HG03575 (cell line): ENCODE data around the gene TUBA1C.

Source experiments
- ATAC-seq: cut with Tn5 transposase; IDR thresholded peaks from one replicate; pipeline ENCODE4 v1.9.1; 2021; ENCODE audit not compliant: unreplicated experiment, insufficient number of reproducible peaks, low FRiP score; ENCODE audit errors: extremely low read depth

TUBA1C gene

DNA sequence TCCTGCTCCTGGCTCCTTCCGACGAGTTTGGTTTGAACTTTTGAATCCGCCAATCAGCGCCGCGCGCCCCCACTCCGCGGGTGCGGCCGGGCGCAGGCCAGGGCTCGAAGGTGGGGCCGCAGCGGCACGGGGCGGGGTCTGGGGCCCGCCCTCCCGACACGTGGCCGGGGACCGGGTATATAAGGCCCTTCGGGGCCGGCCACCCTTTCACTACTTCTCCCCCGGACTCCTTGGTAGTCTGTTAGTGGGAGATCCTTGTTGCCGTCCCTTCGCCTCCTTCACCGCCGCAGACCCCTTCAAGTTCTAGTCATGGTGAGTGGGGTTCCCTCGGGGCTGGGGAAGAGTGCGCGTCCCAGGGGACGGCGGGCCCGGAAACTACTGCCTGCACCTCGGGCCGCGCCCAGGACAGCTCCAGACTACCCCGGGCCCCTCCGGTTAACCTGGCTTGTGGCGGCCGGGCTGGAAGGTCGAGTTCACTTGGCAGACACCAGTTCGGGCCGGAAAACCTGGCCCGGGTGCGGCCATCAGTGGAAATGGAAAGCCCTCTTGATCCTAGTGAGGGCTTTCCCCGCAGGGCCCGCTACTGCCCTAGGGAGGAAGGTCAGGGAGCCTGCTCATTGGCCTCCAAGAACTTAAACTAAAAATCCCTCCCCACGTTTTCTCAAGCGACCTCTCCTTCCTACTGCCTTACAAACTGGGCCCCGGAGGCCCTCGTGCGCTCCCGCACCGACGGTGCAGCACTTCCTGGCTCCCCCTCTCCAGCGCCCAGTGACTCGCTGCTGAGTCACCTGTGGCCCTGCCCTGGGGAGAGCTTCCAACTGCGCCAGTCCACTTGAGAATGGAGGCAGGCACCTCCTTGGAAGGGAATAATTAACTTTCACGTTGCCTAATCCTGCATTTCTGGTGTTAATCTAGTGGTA lies at the start of gene TUBA1C:
Gene TUBA1C, plus strand, starts transcription at position 210 of the 920 bp plus-strand sequence. Its CDS starts 100 bp downstream, at position 310.
- no peak for ATAC-seq

DNA sequence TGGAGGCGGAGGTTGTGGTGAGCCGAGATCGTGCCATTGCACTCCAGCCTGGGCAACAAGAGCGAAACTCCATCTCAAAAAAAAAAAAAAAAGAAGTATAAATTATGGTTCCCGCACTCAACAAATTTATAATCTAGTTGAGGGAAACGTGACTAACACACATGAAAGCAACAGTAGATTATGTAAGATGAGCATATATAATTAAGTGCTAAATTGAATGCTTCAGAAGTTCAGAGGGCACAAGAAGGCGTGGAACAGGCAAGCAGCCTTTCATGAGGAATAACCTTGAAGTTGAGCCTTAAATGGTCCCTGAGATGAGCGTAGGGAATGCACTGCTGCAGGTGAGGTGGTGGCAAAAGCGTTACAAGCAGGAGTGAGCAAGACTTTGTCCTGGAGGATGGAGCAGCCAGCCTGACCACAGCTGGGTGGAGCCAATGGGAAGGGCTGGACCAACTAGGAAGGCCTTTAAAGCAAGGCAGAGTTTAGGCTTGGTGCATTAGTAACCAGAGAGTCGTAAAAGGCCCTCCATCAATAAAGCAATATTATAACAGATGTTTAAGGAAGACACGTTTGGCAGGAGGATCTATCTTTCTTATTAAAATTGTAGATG lies 45.4 kb upstream of the TUBA1C start:
- ATAC-seq, result no peak

DNA sequence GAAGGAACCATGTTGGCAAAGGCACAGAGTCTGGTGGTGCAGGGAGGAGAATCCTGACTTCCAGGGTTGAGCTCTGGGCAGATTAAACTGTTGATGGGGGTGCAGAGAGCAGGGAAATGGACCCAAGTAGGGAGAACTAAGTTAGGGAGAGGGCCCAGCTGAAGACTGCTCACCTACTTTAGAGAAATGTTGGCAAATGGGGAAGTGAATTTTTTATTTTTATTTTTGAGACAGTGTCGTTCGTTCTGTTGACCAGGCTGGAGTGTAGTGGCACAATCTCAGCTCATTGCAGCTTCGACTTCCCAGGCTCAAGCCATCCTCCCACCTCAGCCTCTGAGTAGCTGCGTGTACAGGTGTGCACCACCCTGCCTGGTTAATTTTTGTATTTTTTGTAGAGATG lies 43.9 kb upstream of the TUBA1C start:
- no peak for ATAC-seq

DNA sequence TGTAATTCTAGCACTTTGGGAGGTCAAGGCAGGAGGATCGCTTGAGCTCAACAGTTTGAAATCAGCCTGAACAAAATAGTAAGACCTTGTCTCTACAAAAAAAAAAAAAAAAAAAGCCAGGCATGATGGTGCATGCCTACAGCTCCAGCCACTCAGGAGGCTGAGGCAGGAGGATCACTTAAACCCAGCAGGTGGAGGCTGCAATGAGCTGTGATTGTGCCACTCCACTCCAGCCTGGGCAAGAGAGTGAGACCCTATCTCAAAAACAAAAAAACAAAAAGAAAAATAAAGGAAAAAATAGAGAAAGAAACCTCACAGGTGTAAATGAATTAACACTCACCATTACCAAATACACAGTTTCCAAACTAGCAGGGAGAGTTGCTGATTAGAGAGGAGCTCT lies 41.8 kb upstream of the TUBA1C start:
- no peak for ATAC-seq

DNA sequence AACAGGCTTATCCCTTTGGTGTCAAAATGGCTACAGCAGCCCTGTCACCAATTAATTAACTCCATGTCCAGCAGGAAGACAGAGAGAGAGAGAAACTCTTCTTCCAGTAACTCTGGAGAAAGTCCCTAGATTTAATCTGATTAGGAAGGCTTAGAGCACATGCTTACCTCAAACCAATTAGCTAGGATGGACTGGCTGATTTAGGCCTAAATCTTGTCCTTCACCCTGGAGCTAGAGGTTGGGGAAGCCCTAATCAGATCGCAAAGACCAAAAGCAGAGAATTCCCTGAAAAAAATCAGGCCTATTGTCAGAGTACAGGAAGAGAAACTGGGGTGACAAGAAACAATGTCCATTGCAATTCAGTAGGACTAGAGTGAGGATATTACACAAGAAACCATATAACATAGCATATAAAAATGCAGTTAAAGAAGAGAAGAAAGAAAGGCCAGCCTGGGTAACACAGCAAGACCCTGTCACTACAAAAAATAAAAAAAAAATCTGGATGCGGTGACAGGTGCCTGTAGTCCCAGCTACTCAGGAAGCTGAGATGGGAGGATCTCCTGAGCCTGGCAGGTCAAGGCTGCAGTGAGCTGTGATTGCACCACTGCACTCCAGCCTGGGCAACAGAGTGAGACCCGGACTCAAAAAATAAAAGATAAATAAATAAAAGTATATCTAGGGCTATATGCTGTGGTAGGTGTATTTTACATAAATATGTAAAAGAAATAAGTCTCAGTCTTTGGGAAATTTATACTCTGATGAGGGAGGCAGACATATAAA lies 41.1 kb upstream of the TUBA1C start:
- ATAC-seq, result no peak

DNA sequence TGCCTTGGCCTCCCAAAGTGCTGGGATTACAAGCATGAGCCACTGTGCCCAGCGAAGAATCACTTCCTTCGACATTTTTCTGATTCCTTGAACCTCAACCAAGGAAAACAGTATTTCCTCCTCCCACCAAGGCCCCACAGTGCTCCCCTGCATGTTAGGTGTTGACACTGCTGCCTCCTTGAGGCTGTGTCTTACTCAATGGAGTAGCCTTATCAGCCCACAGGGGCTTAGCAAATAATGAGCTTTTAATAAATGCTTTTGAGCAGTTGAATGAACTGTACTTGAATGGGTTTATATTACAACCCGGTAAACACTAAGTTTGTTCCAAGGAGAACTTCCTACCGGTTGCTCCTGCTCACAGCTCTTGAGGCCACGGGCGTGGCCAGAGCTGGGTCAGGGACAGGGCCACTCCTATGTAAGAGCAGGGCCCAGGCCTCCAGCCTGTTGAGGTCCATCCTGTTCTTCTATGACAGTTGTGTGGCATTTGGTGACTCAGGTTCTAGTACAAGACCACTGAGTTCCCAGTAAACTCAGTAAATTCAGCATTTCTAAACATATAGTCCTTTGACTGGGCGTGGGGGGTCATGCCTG lies 39.2 kb upstream of the TUBA1C start:
- ATAC-seq, result no peak

DNA sequence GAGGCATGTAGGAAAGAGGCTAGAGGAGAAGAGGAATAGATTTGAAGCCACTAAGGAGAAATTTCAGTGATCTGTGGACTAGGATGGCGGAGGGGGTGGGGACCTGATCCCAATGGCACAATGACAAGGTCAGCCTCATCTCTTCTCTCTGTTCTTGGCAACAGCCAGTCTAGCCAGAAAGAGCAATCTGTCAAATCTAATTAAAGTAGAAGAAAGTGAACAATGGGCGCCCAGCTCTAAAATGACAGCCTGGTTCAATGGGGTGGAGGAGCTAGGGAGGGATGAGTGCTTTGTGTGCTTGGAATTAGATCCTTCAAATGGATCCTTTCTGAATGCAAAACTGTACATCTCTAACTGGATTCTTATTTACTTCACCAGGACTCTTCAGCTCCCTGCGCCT lies 37.2 kb upstream of the TUBA1C start:
- ATAC-seq, result no peak

DNA sequence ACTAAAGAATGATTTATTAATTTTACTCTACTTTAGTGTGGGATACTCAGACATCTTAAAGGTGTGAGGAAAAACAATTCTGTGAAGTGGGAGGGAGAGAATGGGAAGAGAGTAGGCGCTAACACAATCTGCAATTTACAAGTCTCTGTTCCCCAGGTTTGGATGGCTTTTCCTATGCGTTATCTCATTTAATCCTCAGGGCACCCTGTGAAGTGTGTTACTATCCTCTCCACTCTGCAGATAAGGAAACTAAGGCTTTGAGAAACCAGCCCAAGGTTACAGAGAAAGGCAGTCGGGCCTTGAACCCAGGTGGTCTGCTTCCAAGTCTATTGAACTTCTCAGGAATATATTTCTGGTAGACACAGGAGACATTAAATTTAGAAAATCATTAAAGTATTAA lies 36.2 kb upstream of the TUBA1C start:
- ATAC-seq, result no peak

DNA sequence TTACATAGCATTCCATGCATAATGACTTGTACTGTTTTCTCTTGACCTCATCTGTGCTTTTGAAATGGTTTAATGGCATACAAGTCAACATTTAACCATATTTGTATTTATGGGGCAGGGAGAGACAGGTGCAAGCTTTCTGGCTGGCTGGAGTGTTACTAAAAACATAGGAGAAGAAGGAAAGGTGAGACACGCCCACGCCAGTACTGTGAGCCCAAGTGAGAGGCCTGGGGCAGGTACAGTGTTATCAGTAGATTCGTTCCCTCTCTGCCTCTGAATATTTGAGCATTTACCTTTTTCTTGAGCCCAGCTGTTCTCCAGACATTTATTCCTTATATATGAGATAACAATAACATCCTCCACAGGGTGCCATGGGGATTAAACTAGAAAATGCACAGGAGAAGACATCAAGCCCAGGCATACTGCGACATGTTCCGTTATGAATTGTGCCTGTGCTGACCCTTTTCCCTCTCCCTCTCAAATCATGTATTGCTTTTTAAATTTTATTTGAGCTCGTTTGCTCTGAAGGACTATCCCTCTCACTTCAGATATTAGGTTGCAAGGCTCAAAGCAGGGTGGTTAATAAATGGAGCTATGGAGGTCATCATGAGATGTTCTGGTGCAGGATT lies 34.6 kb upstream of the TUBA1C start:
- no peak for ATAC-seq

DNA sequence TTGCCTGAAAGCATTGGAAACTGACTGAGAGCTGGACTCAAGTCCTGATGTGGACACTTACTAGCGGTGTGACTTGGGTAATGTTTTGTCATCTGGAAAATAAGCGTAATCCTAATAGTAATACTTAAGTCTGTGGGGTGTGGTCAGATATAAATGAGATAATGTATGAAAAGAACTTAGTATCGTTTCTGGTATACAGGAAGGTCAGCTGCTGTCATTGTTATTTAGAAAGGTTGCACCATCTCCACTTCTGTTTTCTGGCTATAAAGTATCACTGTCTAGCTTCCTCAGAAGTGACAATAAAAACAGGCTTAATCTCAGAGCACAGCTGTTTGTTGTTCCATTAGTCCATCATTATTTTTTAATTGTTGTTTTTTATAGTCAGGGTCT lies 34.1 kb upstream of the TUBA1C start:
- ATAC-seq, result no peak

DNA sequence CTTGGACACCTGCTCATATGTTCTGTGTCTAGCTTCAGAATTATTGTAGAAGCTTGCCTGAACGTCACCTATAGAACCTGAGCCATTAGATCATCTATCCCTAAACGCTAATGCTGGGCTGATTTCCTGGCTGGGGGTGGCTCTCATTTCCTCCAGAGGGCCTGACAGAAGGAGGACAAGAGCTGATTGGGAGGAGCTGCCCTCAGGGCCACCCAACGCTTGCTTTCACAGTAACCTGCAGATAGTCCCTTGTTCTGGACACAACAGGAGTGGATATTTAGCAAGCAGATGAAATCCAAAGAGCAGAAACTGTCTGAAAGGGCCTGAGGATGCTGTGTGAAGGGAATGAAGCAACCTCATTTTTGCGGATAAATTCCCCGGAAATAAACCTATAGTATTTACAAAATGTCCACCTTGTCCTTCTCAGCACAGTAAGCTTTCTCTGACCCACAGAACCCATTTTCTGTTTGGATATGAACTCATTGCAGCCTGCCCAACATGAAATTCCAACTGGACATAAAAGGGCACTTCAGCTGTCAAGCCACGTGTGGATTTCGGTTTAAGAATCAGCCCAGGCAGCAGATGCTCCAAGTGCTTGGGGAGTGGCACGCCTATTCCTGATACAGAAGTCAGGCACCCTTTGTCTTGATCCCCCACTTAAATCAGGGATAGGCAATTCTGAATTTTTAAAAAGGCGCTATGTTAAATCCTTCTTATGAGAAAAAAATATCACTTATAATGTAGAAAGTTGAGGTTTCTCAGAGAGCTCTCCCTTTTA lies 32.8 kb upstream of the TUBA1C start:
- no peak for ATAC-seq

DNA sequence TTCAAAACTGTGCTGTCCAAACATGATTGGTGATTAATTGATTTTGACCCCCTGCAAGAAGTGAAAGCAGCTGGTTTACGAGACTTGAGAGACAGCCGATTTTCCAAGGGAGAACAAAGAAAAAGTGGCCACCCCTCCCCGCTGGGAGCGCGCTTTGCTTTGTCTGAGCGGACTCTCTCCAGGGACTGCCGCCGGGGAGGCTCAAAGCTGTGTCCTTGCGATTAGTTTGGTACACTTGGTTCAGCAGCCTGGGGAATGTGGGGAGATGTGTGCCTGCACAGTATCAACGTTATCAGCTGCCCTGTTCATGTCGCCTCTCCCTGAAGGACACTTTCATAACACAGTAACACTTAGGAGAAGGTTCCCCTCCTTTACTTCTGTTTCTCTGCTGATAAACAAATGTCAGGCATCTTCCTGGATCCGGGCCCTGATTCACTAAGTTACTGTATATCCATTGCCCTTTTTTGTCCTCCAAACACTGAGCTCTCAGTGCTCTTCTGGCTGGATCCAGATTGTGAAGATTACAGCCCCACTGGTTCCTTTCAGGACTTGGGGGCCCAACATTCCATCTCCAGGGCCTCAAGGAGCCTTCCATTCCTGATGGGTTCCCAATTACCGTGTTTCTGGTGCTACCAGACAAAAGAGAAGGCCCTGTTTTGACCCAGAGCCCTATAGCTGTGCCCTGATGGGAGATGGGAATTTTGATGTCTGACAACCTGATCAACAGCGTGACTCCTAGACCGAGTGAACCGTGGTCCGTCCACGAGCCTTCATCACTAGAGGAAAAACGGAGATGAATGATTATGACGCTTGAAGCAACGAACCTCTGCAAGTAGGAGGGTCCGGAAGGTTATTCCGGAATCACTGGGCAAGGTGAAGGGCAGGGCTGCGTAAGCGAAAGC lies 31.7 kb upstream of the TUBA1C start:
- ATAC-seq, result no peak

DNA sequence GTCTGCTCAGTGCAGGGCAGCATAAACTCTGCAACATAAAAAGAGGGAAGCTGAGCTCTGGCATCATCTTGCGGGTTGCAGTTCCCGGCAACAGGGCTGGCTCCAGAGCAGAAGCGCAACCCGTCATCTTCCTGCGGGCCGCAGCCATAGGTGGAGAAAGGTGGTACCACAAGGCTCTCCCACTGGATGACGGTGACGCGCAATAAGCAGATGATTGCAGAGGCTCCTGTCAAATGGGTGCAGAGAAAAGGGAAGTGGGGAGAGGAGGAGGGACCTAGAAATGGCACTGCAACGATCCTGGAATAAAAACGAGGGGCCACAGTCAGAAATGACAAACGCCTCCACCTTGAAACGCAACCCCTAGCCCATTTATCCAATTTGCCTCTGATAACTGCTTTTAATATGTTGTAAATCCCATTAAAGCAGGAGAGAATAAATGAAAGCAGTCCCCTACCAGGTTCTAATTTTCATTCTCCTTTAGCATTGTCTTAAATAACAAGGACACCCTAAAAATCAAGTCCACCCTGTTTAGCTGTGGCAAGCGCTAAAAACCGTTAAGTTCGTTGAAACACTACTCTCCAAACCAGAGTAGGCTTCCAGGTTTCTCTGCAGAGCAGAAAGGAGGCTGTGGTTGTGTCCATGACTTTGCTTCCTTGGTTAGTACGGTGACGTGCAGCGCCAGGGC lies 30.9 kb upstream of the TUBA1C start:
- no peak for ATAC-seq

DNA sequence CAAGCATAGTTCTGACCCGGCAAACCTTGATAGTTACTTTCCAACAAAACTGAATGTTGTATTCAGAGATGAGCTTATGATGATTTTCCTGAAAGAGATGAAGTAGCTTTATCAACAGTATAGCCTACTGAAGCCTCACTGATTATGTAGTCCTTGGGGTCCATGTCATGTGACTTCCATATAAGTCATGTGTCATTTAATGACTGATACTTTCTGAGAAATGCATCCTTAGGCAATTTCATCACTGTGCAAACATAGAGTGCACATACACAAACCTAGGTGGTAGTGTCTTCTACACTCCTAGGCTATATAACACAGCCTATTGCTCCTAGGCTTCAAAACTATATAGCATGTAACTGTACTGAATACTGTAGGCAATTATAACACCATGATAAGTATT lies 28.5 kb upstream of the TUBA1C start:
- no peak for ATAC-seq

DNA sequence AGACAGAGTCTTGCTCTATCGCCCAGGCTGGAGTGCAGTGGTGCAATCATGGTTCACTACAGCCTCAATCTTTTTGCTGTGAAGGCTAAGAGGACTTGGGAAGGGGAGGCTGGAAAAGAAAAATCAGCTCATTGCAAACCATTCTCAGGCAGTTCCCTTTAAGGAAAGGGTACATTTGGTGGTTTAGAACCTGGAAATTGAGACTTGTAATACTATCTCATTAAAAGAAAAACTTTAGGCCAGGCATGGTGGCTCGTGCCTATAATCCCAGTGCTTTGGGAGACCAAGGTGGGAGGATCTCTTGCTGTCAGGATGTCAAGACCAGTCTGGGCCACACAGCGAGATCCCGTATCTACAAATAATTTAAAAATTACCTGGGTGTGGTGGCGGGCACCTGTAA lies 21.3 kb upstream of the TUBA1C start:
- no peak for ATAC-seq

DNA sequence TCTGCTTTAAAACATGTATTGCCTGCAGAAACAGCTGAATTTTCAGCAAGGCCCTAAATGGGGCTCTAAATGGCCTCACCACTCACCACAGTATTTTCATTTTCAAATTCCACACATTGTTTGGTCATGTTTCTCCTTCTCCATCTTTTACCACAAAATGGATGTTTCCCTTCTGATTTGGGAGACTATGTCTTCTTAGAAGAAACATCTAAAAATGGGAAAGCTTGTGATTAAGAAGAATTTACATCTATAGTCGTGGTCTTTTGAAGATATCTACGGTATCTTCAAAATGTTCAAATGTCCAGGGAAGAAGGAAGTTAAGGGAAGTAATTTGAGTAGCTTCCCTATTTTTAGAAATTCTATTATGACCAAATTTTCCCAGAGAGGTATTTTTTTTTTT lies 20.7 kb upstream of the TUBA1C start:
- no peak for ATAC-seq

DNA sequence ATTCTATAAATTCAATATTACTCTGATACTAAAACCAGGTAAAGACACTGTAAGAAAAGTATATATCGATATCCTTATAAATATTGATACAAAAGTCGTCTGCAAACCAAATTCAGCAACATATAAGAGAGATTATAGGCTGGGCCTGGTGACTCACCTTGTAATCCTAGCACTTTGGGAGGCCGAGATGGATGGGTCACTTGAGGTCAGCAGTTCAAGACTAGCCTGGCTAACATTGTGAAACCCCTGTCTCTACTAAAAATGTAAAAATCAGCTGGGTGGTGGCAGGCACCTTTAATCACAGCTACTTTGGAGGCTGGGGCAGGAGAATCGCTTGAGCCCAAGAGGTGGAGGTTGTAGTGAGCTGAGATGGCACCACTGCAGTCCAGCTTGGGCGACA lies 13.5 kb upstream of the TUBA1C start:
- ATAC-seq, result no peak
